Tibial artery (tissue), 4 donors: ENCODE data around the gene COMP.

ENCODE experiments used
- DNase-seq, 2 donors: peaks; one replicate each; pipeline ENCODE4 v3.0.0-alpha.2; 2019
- H3K27ac ChIP-seq, 2 donors: fragments of 200-600 bp; sonication (generic) in 1 of 2; 1 replicate in 1 of 2; 2 replicates in 1 of 2; pipeline ENCODE4 v1.5.1; 2018 to 2019; ENCODE audit warnings: mild to moderate bottlenecking in 1 of 2
- H3K27me3 ChIP-seq, 2 donors: fragments of 200-600 bp; sonication (generic) in 1 of 2; one replicate each; pipeline versions ENCODE4 v1.5.1 to v1.6.0; 2016 to 2019
- H3K36me3 ChIP-seq, 3 donors: fragments of 200-600 bp; sonication (generic) in 2 of 3; one replicate each; pipeline ENCODE4 v1.5.1; 2016 to 2019; ENCODE audit warnings: mild to moderate bottlenecking in 2 of 3
- H3K4me1 ChIP-seq, 4 donors: fragments of 200-600 bp; sonication (generic) in 2 of 4; 1 replicate in 3 of 4; 2 replicates in 1 of 4; pipeline ENCODE4 v1.5.1; 2016 to 2019
- H3K4me3 ChIP-seq, 2 donors: fragments of 200-600 bp; sonication (generic) in 1 of 2; 1 replicate in 1 of 2; 2 replicates in 1 of 2; pipeline ENCODE4 v1.5.1; 2018 to 2019; ENCODE audit warnings: mild to moderate bottlenecking in 2 of 2
- H3K9me3 ChIP-seq, 3 donors: fragments of 200-600 bp; sonication (generic) in 1 of 3; one replicate each; pipeline ENCODE4 v1.5.1; 2016 to 2019
- intact Hi-C: fragments of 100-400 bp; cut with DNase I; formaldehyde crosslinking; loops from one replicate; pipeline ENCODE4 v1.15.0; 2023; ENCODE audit warnings: low total_unique reads
- TF ChIP-seq, protein P1 (sequence below), 2 experiments: fragments of 200-600 bp in 1 of 2; fragments of 450-650 bp in 1 of 2; IDR thresholded peaks; one replicate each; pipeline ENCODE4 v1.5.1; 2017 to 2019; ENCODE audit warnings: antibody characterized with exemption in 2 of 2, mild to moderate bottlenecking in 1 of 2, moderate library complexity in 1 of 2

COMP gene

GRCh38 chr19:18777301-18778075 is 13.6 kb downstream of the COMP start:
- intact Hi-C loops: no loop called here
- Histone ChIP-seq H3K4me1 (peaks cover 0 to 14% (median 4%) of the 10 kb centered on the region in 4 donors), H3K27me3 (peaks cover 0 to 15% of the 10 kb centered on the region in 2 donors), H3K9me3 (no peaks in the 10 kb centered on the region), H3K36me3 (peaks cover 0 to 28% (median 8%) of the 10 kb centered on the region in 3 donors), H3K27ac (no peak overlapping the region), H3K4me3 (no peak overlapping the region)
- no peak for DNase-seq
- TF ChIP-seq, protein P1, sequence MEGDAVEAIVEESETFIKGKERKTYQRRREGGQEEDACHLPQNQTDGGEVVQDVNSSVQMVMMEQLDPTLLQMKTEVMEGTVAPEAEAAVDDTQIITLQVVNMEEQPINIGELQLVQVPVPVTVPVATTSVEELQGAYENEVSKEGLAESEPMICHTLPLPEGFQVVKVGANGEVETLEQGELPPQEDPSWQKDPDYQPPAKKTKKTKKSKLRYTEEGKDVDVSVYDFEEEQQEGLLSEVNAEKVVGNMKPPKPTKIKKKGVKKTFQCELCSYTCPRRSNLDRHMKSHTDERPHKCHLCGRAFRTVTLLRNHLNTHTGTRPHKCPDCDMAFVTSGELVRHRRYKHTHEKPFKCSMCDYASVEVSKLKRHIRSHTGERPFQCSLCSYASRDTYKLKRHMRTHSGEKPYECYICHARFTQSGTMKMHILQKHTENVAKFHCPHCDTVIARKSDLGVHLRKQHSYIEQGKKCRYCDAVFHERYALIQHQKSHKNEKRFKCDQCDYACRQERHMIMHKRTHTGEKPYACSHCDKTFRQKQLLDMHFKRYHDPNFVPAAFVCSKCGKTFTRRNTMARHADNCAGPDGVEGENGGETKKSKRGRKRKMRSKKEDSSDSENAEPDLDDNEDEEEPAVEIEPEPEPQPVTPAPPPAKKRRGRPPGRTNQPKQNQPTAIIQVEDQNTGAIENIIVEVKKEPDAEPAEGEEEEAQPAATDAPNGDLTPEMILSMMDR (IDR thresholded peaks at IDR 0.05): no peak

GRCh38 chr19:18776736-18777135 is 14.4 kb downstream of the COMP start:
- Histone ChIP-seq H3K9me3 (no peaks in the 10 kb centered on the region), H3K27me3 (peaks cover 0 to 15% of the 10 kb centered on the region in 2 donors), H3K4me1 (peaks cover 0 to 14% (median 4%) of the 10 kb centered on the region in 4 donors), H3K36me3 (peaks cover 0 to 28% (median 8%) of the 10 kb centered on the region in 3 donors), H3K4me3 (no peak overlapping the region), H3K27ac (no peak overlapping the region)
- intact Hi-C loops: no loop called here
- TF ChIP-seq, protein P1 (IDR thresholded peaks at IDR 0.05): no peak
- DNase-seq: no peak

DNA sequence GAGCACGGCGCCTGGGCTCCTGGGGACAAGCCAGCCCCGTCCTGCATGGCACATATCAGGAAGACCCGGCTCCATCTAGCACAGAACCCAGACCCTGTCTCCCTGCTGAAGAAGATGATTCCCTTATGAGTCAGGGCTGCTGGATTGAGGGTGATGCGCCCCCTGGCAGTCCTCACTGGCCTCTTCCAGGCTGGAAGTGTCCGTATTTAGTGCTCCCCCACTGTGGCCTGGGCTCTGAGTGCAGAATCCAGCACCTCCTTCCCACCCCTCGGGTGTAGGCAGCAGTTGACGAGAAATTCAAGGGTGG is 14.9 kb downstream of the COMP start:
- H3K4me3 ChIP-seq: no peak overlapping the region
- intact Hi-C loops: no loop called here
- H3K36me3 ChIP-seq: peaks cover 0 to 33% (median 8%) of the 10 kb centered on the region in 3 donors
- H3K9me3 ChIP-seq: no peaks in the 10 kb centered on the region
- no peak for DNase-seq
- H3K27me3 ChIP-seq: peaks cover 0 to 15% of the 10 kb centered on the region in 2 donors
- no peak overlapping the region for H3K27ac ChIP-seq
- TF ChIP-seq, protein P1 (IDR thresholded peaks at IDR 0.05): no peak
- H3K4me1 ChIP-seq: peaks cover 0 to 14% (median 4%) of the 10 kb centered on the region in 4 donors

- DNase-seq: no peak
- Histone ChIP-seq H3K36me3 (peaks cover 0 to 34% (median 8%) of the 10 kb centered on the region in 3 donors), H3K4me1 (peaks cover 0 to 14% (median 4%) of the 10 kb centered on the region in 4 donors), H3K4me3 (no peak overlapping the region), H3K27ac (no peak overlapping the region), H3K27me3 (peaks cover 0 to 12% of the 10 kb centered on the region in 2 donors), H3K9me3 (no peaks in the 10 kb centered on the region)
- TF ChIP-seq, protein P1 (IDR thresholded peaks at IDR 0.05): no peak
- intact Hi-C loops: no loop called here
Observed at GRCh38 chr19:18775586-18776287, 15.4 kb downstream of the COMP start.

DNA sequence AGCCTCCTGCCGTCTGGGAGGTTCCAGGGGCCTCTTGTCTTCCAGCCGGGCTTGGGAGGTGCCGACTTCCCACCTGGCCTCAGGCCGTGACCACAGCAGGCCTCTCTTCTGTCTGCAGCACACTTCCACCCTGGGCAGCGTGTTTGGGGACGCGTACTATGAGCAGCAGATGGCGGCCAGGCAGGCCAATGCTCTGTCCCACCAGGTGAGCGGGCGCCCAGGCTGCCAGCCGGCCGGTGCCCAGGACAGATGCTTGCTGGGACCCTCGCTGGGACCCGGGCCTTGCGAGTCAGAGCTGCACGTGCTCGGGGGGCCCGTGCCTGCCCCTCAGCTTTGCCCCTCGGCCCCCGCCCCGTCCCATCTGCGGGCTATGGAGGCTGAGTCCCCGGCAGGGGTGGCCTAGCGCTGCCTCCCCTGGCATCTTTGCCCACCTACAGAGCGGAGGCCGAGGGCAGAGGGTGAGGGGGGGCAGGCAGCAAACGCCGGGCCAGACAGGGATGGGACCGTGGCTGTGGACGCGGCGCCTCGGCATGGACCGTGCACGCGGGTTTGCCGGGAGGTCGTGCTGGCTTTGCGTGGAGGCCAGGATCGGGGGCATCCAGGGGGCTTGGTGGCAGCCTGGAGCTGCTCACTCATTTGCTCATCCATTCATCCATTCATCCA is 16.2 kb downstream of the COMP start:
- Histone ChIP-seq H3K4me3 (no peak overlapping the region), H3K4me1 (peaks cover 0 to 14% (median 4%) of the 10 kb centered on the region in 4 donors), H3K36me3 (peaks cover 0 to 34% (median 8%) of the 10 kb centered on the region in 3 donors), H3K9me3 (no peaks in the 10 kb centered on the region), H3K27me3 (peaks cover 0 to 8% of the 10 kb centered on the region in 2 donors), H3K27ac (no peak overlapping the region)
- intact Hi-C loops: no loop called here
- TF ChIP-seq, protein P1 (IDR thresholded peaks at IDR 0.05): no peak
- DNase-seq: no peak
